Natural killer cell (primary cell): ENCODE results near the gene ZNF746. TPM values are rescaled to one million over a fixed set of nuclear protein-coding genes. Genes with fewer than 3 reads are reported as not detected.
"Not testable (repeated sequence)": the region's sequence is repeated elsewhere in the genome, so short reads cannot be mapped to it uniquely, and the experiment has no call there.

Experiments used
- ATAC-seq, 3 donors: fragments of 150-1000 bp in 2 of 3; fragments of 200-7000 bp in 1 of 3; cut with Tn5 transposase; 1 replicate in 1 of 3; 2 replicates in 2 of 3; pipeline ENCODE4 v1.10.0; 2021; ENCODE audit warnings: mild to moderate bottlenecking in 2 of 3, moderate library complexity in 2 of 3
- DNase-seq, 2 donors: peaks; one replicate each; pipeline versions ENCODE4 v3.0.0 to v3.0.0-alpha.2; 2013 to 2021; ENCODE audit warnings: mixed read lengths in 1 of 2
- H3K27ac ChIP-seq: one replicate; pipeline ENCODE4 v1.5.1; 2013; ENCODE audit warnings: mild to moderate bottlenecking, low read length
- H3K27me3 ChIP-seq: one replicate; pipeline ENCODE4 v1.6.1; 2013; ENCODE audit warnings: low read length; ENCODE audit not compliant: control insufficient read depth, insufficient read depth
- H3K36me3 ChIP-seq: one replicate; pipeline ENCODE4 v1.6.1; 2013; ENCODE audit warnings: low read length; ENCODE audit not compliant: control insufficient read depth, insufficient read depth
- H3K4me1 ChIP-seq: one replicate; pipeline ENCODE4 v1.6.1; 2013; ENCODE audit warnings: low read length; ENCODE audit not compliant: control insufficient read depth, insufficient read depth
- H3K4me3 ChIP-seq: one replicate; pipeline ENCODE4 v1.5.1; 2013; ENCODE audit warnings: low read length
- H3K9me3 ChIP-seq: one replicate; pipeline ENCODE4 v1.6.1; 2013; ENCODE audit warnings: low read length; ENCODE audit not compliant: control insufficient read depth, insufficient read depth
- H3K27ac Mint-ChIP-seq, 2 donors: one replicate each; pipeline ENCODE4 v1.8.0; 2022; ENCODE audit warnings: mild to moderate bottlenecking in 2 of 2, mixed read lengths in 2 of 2, moderate library complexity in 1 of 2
- H3K27me3 Mint-ChIP-seq, 2 donors: one replicate each; pipeline ENCODE4 v1.8.0; 2022; ENCODE audit warnings: low read depth in 2 of 2, mixed read lengths in 2 of 2
- H3K36me3 Mint-ChIP-seq: one replicate; pipeline ENCODE4 v1.8.0; 2022; ENCODE audit warnings: mixed read lengths
- H3K4me1 Mint-ChIP-seq, 2 donors: one replicate each; pipeline ENCODE4 v1.8.0; 2022; ENCODE audit warnings: mixed read lengths in 2 of 2
- H3K4me3 Mint-ChIP-seq: one replicate; pipeline ENCODE4 v1.8.0; 2022; ENCODE audit warnings: mild to moderate bottlenecking, moderate library complexity, mixed read lengths
- H3K9me3 Mint-ChIP-seq, 2 donors: one replicate each; pipeline ENCODE4 v1.8.0; 2022; ENCODE audit warnings: mixed read lengths in 2 of 2
- WGBS: methylation state at CpG from one replicate; pipeline ENCODE4 v1.1.7; 2013; ENCODE audit warnings: missing lambda C conversion rate; ENCODE audit not compliant: insufficient coverage; 5-methylcytosine and 5-hydroxymethylcytosine counted together
- intact Hi-C: fragments of 100-400 bp; cut with micrococcal nuclease; formaldehyde crosslinking; loops from one replicate; pipeline ENCODE4 v1.14.2; 2022
- total RNA-seq, 4 donors: library from RNA; stranded (reverse); fragments of 120-200 nt in 1 of 4; gene quantifications; one replicate each; pipeline versions ENCODE4 v1.2.3 to v1.2.4, GENCODE V29; 2013 to 2022
- TF ChIP-seq, protein P1 (sequence below): fragments of 200-600 bp; IDR thresholded peaks from one replicate; pipeline ENCODE4 v1.8.0; 2022; ENCODE audit warnings: antibody characterized with exemption

The ZNF746 gene
- total RNA-seq, 3 donors from 2014 or later (not counting 1 experiment from before 2014, with no cell fraction given) = 41.4 to 48.6 (median 47.3) TPM

- H3K9me3 ChIP-seq = no peaks in the 10 kb centered on the region
- TF ChIP-seq, protein P1, sequence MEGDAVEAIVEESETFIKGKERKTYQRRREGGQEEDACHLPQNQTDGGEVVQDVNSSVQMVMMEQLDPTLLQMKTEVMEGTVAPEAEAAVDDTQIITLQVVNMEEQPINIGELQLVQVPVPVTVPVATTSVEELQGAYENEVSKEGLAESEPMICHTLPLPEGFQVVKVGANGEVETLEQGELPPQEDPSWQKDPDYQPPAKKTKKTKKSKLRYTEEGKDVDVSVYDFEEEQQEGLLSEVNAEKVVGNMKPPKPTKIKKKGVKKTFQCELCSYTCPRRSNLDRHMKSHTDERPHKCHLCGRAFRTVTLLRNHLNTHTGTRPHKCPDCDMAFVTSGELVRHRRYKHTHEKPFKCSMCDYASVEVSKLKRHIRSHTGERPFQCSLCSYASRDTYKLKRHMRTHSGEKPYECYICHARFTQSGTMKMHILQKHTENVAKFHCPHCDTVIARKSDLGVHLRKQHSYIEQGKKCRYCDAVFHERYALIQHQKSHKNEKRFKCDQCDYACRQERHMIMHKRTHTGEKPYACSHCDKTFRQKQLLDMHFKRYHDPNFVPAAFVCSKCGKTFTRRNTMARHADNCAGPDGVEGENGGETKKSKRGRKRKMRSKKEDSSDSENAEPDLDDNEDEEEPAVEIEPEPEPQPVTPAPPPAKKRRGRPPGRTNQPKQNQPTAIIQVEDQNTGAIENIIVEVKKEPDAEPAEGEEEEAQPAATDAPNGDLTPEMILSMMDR = no peak
- no peak overlapping the region for H3K27ac Mint-ChIP-seq
- H3K36me3 ChIP-seq = peaks cover 60% of the 10 kb centered on the region
- intact Hi-C loops = no loop called here
- H3K4me3 ChIP-seq = no peak overlapping the region
- H3K4me1 ChIP-seq = no peaks in the 10 kb centered on the region
- no peak overlapping the region for H3K4me3 Mint-ChIP-seq
- peaks cover 11% of the 10 kb centered on the region for H3K36me3 Mint-ChIP-seq
- no peak for ATAC-seq
- no peaks in the 10 kb centered on the region for H3K27me3 Mint-ChIP-seq
- H3K9me3 Mint-ChIP-seq = no peaks in the 10 kb centered on the region
- no peak overlapping the region for H3K27ac ChIP-seq
- H3K4me1 Mint-ChIP-seq = peaks cover 0 to 4% of the 10 kb centered on the region in 2 donors
- no peaks in the 10 kb centered on the region for H3K27me3 ChIP-seq
- WGBS = 97% methylated on average over 6 of the region's 6 CpGs
- no peak for DNase-seq
Measured at GRCh38 chr7:149449897-149450296, 47.7 kb downstream of the ZNF746 start.

DNA sequence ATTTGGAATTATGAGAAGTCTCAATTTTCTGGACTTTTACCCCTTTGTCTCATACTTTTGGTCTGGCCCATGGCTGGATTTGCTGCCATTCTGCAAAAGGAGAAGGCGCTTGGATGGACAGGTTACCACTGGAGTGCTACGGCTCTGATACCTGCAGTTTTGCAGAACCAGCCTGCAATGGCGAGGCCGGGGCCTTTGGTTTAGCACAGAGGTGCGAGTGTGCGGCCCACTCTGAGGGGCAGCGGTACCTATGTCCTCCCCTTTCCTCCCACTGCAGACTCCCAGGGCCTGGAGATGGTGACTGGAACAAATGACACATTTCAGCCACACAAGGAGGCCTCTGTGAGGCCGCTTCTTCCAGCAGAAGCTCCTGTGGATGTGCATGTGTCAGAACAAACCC lies 48.6 kb downstream of the ZNF746 start:
- no peaks in the 10 kb centered on the region for H3K27me3 Mint-ChIP-seq
- Histone ChIP-seq H3K27ac (no peak overlapping the region), H3K9me3 (no peaks in the 10 kb centered on the region), H3K4me1 (no peaks in the 10 kb centered on the region), H3K27me3 (no peaks in the 10 kb centered on the region), H3K36me3 (peaks cover 58% of the 10 kb centered on the region), H3K4me3 (no peak overlapping the region)
- no peaks in the 10 kb centered on the region for H3K9me3 Mint-ChIP-seq
- 95% methylated on average over 8 of the region's 8 CpGs for WGBS
- H3K4me1 Mint-ChIP-seq = peaks cover 0 to 4% of the 10 kb centered on the region in 2 donors
- H3K27ac Mint-ChIP-seq = no peak overlapping the region
- TF ChIP-seq, protein P1 = no peak
- H3K36me3 Mint-ChIP-seq = peaks cover 20% of the 10 kb centered on the region
- DNase-seq = no peak
- no peak for ATAC-seq
- intact Hi-C loops = no loop called here
- no peak overlapping the region for H3K4me3 Mint-ChIP-seq

DNA sequence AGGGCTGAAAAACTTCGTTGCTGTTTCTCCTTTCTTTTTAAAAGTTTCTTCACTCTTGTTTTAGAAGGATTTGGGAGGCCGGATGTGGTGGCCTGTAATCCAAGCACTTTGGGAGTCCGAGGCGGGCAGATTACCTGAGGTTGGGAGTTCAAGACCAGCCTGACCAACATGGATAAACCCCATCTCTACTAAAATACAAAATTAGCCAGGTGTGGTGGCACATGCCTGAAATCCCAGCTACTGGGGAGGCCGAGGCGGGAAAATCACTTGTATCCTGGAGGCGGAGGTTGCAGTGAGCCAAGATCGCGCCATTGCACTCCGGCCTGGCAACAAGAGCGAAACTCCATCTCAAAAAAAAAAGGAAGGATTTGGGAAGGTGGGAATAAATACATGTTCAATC lies 51.6 kb downstream of the ZNF746 start:
- H3K4me1 ChIP-seq, intact Hi-C loops, H3K4me3 ChIP-seq, ATAC-seq, H3K4me1 Mint-ChIP-seq, H3K27ac Mint-ChIP-seq, H3K27me3 Mint-ChIP-seq, H3K27me3 ChIP-seq, H3K9me3 ChIP-seq, H3K27ac ChIP-seq, H3K4me3 Mint-ChIP-seq, DNase-seq, H3K9me3 Mint-ChIP-seq: not testable (repeated sequence)
- 98% methylated on average over 11 of the region's 11 CpGs for WGBS
- peaks cover 20% of the 10 kb centered on the region for H3K36me3 Mint-ChIP-seq
- H3K36me3 ChIP-seq = peaks cover 46% of the 10 kb centered on the region

GRCh38 chr7:149444287-149444686 lies 53.3 kb downstream of the ZNF746 start:
- H3K27ac ChIP-seq = no peak overlapping the region
- ATAC-seq (no peak), DNase-seq (no peak)
- H3K9me3 Mint-ChIP-seq = no peaks in the 10 kb centered on the region
- no peak overlapping the region for H3K4me3 Mint-ChIP-seq
- WGBS = 79% methylated on average over 4 of the region's 6 CpGs
- TF ChIP-seq, protein P1 = no peak
- peaks cover 8 to 17% of the 10 kb centered on the region in 2 donors for H3K4me1 Mint-ChIP-seq
- no peaks in the 10 kb centered on the region for H3K9me3 ChIP-seq
- no peak overlapping the region for H3K4me3 ChIP-seq
- H3K36me3 ChIP-seq = peaks cover 29% of the 10 kb centered on the region
- peaks cover 13% of the 10 kb centered on the region for H3K36me3 Mint-ChIP-seq
- no peaks in the 10 kb centered on the region for H3K27me3 ChIP-seq
- intact Hi-C loops = no loop called here
- H3K27me3 Mint-ChIP-seq = no peaks in the 10 kb centered on the region
- H3K27ac Mint-ChIP-seq = no peak overlapping the region
- no peaks in the 10 kb centered on the region for H3K4me1 ChIP-seq
